GM19099 (cell line): ENCODE results near the gene NAV3.

Source experiments
- POLR2A ChIP-seq: IDR thresholded peaks from 3 replicates; pipeline ENCODE4 v1.6.1; 2011; ENCODE audit warnings: low read depth; ENCODE audit not compliant: insufficient read length; ENCODE audit errors: extremely low read depth

The NAV3 gene

DNA sequence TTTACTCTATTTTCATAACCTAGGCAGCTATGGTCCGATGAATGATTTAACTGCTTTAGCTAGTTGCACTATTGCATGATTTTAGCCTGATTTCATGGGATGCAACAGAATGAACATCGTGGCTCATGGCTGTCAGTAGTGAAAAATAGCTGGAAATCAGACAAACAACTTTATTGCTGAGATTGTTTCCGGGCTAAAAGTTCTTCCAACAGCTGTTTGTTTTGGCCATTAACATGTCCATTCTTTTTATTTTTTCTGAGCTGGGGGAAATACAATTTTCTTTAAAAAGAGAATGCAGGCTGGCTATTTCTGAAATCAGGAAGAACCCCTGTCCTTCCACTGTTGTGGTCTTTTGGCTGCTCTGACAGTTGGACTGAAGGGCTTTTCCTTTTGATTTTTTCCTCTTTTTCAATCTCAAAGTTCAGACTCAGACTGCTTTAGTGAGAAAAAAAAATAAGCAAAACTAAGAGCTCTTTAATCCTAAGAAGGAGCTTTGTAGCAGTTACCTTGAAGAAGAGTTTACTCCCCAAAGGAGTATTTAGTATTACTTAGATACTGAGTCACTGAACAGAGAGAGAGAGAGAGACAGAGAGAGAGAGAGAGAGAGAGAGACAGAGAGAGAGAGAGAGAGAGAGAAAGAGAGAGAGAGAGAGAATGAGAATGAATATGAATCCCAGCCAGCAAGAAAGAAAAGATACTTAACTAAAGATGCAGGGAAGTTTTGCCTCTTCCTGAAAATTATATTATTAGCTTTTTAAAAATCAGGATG lies at the start of gene NAV3:
TSS of gene NAV3 (plus strand) at position 312 of the 769 bp plus-strand sequence. CDS start 568 bp downstream, outside the sequence.
- no peak for TF ChIP-seq POLR2A

DNA sequence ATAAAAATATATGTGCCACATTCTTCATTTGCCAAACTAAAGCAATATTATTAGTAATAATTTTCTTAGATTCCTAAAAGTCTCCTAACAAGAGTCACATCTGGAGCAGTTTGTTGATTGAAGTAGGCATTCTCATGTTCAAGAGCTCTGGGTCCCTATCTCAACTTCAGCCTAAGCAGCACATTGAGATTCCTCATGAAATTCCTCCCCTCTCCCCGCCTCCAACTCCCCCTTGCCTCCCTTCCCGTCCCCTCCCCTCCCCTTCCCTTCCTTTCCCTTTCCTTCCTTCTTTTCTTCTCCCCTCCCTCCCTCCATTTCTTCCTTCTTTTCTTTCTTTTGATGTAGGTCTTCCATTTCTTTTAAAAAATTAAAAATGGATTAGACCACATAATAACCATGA lies 48.7 kb upstream of the NAV3 start:
- no peak for TF ChIP-seq POLR2A

DNA sequence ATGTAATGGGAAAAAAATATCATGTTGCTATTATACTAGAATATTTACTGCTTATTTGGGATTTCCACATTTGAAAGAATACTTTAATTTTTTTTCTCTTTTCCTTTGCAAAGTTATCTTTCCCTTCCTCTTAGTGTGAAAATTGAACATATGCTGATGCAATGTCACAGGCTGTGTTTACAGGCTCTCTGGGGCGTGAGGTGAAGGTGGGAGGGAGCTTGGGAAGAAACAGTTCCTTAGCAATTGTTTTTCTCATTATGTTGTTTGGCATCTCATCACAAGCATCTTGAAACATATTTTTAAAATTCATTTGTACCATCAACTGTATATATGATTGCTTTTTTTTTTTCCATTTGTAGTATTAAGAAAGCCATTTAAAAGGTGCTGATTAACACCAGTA lies 47.9 kb upstream of the NAV3 start:
- no peak for TF ChIP-seq POLR2A

DNA sequence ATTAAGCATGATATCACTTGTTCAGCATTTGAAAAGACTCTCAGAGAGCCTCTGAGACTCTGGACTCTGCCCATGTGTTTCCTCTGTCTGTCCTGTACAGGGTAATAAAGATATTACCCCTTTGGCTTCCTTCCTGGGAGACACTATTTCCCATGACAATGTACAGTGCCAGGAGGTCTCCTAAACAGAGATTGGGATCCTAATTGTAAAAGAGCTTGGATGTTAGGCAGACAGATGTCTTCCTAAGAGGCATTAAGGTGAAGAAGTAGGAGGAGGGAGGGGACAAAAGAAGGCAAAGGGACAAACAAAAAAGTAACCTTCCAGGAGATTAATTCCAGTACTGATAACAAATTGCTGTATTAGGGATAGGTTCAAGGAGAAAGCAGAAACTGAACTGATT lies 45.5 kb upstream of the NAV3 start:
- TF ChIP-seq POLR2A = no peak

DNA sequence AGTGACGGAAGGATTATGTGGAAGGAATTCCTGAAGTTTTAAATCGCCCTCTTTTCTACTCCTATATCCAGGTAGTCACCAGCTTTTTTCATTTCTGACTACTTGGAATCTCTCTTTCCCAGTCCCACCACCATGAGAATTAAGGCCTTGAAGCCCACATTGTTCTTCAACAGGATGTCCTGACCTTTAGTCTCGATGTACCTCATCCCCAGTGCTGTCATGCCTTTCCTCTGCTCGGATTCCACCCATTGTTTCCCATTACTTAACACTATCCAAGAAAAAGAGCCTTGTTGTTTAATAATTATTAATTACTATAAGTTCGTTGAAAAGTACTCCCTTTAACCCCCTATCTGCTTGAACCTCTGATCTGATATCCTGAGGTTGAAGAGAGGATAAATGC lies 44.0 kb upstream of the NAV3 start:
- no peak for TF ChIP-seq POLR2A

GRCh38 chr12:77788231-77789168 lies 42.2 kb upstream of the NAV3 start:
- no peak for TF ChIP-seq POLR2A

GRCh38 chr12:77795699-77796098 lies 35.0 kb upstream of the NAV3 start:
- TF ChIP-seq POLR2A = no peak

DNA sequence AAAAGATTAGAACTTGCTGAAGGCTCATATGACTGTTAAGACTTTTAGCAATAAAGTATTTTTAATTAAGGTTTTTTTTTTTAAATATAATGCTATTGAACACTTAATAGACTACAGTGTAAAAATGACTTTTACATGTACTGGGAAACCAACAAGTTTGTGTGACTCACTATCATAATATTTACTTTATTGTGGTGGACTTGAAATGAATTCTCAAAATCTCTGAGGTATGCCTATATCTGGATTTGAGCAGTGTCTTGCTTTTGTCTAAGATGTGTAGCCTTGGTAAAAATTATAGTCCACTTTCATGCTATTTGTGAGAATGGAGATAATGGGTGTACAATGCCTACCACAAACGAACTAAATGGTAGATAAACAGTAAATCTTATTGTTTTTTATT lies 33.9 kb upstream of the NAV3 start:
- TF ChIP-seq POLR2A = no peak

GRCh38 chr12:77800501-77800900 lies 30.2 kb upstream of the NAV3 start:
- no peak for TF ChIP-seq POLR2A

- TF ChIP-seq POLR2A = no peak
Observed at GRCh38 chr12:77808534-77808933, 22.2 kb upstream of the NAV3 start.

DNA sequence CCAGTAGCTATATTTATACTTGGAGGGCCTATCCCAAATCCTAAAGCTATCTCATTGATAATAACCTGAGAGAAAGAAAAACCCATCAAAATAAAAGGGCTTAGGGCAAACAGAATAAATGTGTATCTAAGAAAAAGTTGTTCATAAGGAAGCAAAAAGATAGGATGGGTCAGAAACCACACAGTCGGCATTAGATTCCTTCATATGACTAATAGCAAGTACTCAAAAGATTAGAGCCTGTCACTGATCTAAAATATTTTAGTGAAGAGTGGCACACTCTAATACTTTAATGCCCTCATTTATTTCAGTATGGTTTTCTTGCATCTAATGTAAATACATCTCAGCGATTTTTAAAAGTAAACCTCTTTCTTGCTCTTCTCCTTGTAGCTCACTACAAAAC lies 17.1 kb upstream of the NAV3 start:
- no peak for TF ChIP-seq POLR2A

- TF ChIP-seq POLR2A = no peak
Observed at GRCh38 chr12:77814386-77814785, 16.3 kb upstream of the NAV3 start.

DNA sequence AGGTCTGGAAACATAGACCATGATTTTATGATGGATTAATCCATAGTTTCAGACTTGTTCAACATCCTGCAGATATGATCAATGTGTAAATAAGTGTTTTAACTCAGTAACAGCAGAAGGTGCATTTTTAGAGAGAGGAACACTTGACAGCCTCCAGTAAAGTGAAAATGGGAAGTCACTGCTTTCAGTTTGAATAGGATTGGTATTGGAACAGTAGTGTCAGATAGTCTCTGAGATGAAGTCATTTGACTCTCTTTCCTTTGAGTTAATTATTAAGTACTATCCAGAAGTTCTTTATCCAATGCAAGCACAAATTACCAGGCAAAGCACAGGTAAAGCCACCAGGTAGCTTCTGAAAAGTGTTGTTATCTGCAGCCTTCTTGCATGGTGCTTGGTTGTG lies 14.5 kb upstream of the NAV3 start:
- no peak for TF ChIP-seq POLR2A

DNA sequence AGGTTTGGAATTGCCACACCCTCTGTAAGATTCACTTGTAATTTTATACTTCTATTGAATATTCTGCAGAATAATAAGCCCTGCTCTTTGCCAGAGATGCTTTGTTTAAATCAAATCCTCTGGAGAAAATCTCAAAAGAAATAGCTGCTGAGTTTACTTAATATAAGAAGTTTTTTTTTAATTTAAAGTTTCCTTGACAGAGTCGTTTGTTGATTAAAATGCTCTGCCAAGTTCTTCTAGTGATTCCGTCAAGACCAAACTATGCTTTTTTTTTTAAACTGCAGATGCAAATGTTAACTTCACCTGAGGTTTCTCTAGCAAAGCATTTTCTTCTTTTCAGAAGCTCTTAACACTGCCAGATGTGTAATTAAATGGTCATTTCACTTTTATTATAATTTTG lies 13.4 kb upstream of the NAV3 start:
- TF ChIP-seq POLR2A = no peak

GRCh38 chr12:77818351-77818750 lies 12.3 kb upstream of the NAV3 start:
- TF ChIP-seq POLR2A = no peak

DNA sequence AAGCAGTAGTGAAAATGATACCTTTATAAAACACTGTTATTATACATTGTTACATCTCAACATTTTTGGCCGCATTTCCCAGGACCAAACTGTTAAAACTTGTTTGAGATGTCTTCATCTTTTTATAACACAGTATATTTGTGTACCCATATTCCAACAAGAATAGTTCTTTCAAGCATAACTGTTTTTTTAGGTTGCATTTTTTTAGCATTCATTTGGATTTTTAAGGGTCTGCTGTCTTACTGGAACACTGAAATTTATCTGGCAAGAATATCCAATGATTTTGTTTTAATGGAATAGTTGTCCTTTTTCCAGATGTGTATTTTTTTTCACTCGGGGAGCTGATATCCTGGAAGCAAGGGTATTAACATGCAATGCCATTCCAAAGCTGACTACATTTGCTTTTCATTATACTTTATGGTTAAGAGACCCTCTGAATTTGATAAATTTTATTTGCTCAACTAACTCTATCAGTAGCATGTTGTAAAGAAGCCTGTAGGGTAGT lies 8.9 kb upstream of the NAV3 start:
- no peak for TF ChIP-seq POLR2A

- no peak for TF ChIP-seq POLR2A
Observed at GRCh38 chr12:77833329-77833728, 2.6 kb downstream of the NAV3 start.

GRCh38 chr12:77834618-77835017 lies 3.9 kb downstream of the NAV3 start:
- TF ChIP-seq POLR2A = no peak
